DND-41 (cell line): ENCODE measurements around the gene IPO4.

Experiments
- CTCF ChIP-seq: IDR thresholded peaks from 2 replicates; pipeline ENCODE4 v1.5.1; 2012; ENCODE audit warnings: borderline replicate concordance, low read length, moderate library complexity, mild to moderate bottlenecking; ENCODE audit not compliant: poor library complexity, severe bottlenecking; ENCODE audit errors: extremely low read depth
- EZH2 ChIP-seq: IDR thresholded peaks from 3 replicates; pipeline ENCODE4 v1.6.1; 2012; ENCODE audit warnings: borderline replicate concordance, low read depth, mild to moderate bottlenecking, moderate library complexity, low read length, inconsistent platforms; ENCODE audit not compliant: severe bottlenecking

- TF ChIP-seq CTCF = no peak
- no peak for TF ChIP-seq EZH2
Measured at GRCh38 chr14:24150061-24150460, 38.6 kb downstream of the IPO4 start.
